Keratinocyte (primary cell): ENCODE results near the gene ATF2. TPM values are rescaled to one million over a fixed set of nuclear protein-coding genes. Genes with fewer than 3 reads are reported as not detected.

Experiments
- DNase-seq: peaks from one replicate; pipeline ENCODE4 v3.0.0-alpha.2; 2011; ENCODE audit warnings: low read depth, missing footprints, low spot score
- FAIRE-seq: peaks from 2 replicates; lab custom pipeline; 2011; peaks lifted over from hg19 to GRCh38; lab: Jason Lieb, UNC
- H2AFZ ChIP-seq: 2 replicates; pipeline ENCODE4 v1.6.0; 2012; ENCODE audit warnings: low read length, control low read depth, inconsistent platforms; ENCODE audit not compliant: control insufficient read depth
- H3K27ac ChIP-seq: 2 replicates; pipeline ENCODE4 v1.5.1; 2011; ENCODE audit warnings: low read length; ENCODE audit not compliant: control insufficient read depth, insufficient read depth
- H3K27me3 ChIP-seq: 3 replicates; pipeline ENCODE4 v1.6.0; 2011; ENCODE audit warnings: low read length; ENCODE audit not compliant: control insufficient read depth, insufficient read depth; ENCODE audit errors: extremely low read depth
- H3K36me3 ChIP-seq, 2 experiments: 2 replicates in 1 of 2; 3 replicates in 1 of 2; pipeline ENCODE4 v1.5.1; 2011; ENCODE audit warnings: low read length in 2 of 2, mild to moderate bottlenecking in 1 of 2; ENCODE audit not compliant: control insufficient read depth in 2 of 2, insufficient read depth in 2 of 2; ENCODE audit errors: extremely low read depth in 1 of 2
- H3K4me1 ChIP-seq: 3 replicates; pipeline ENCODE4 v1.5.1; 2011; ENCODE audit warnings: low read length; ENCODE audit not compliant: control insufficient read depth, insufficient read depth; ENCODE audit errors: extremely low read depth
- H3K4me2 ChIP-seq: 3 replicates; pipeline ENCODE4 v1.6.0; 2011; ENCODE audit warnings: low read depth, low read length; ENCODE audit not compliant: control insufficient read depth, insufficient read depth; ENCODE audit errors: extremely low read depth
- H3K4me3 ChIP-seq, 3 experiments: fragments of 200-600 bp in 1 of 3; sonication (generic) in 1 of 3; 2 replicates in 2 of 3; 3 replicates in 1 of 3; pipeline ENCODE4 v1.5.1; 2011 to 2016; ENCODE audit warnings: low read length in 3 of 3, mild to moderate bottlenecking in 3 of 3, control low read depth in 2 of 3, inconsistent platforms in 1 of 3, low read depth in 1 of 3, mixed read lengths in 1 of 3, mixed run types in 1 of 3, moderate library complexity in 1 of 3; ENCODE audit not compliant: control insufficient read depth in 2 of 3, insufficient read depth in 2 of 3; ENCODE audit errors: extremely low read depth in 1 of 3
- H3K79me2 ChIP-seq: 2 replicates; pipeline ENCODE4 v1.6.0; 2012; ENCODE audit warnings: low read length; ENCODE audit not compliant: control insufficient read depth, insufficient read depth
- H3K9ac ChIP-seq: 3 replicates; pipeline ENCODE4 v1.6.0; 2011; ENCODE audit warnings: low read length; ENCODE audit not compliant: control insufficient read depth, insufficient read depth; ENCODE audit errors: extremely low read depth
- H3K9me1 ChIP-seq: 3 replicates; pipeline ENCODE4 v1.6.0; 2011; ENCODE audit warnings: low read length; ENCODE audit not compliant: control insufficient read depth, insufficient read depth; ENCODE audit errors: extremely low read depth
- H3K9me3 ChIP-seq: 2 replicates; pipeline ENCODE4 v1.5.1; 2012; ENCODE audit warnings: low read depth, low read length; ENCODE audit not compliant: control insufficient read depth
- H4K20me1 ChIP-seq: 3 replicates; pipeline ENCODE4 v1.6.0; 2011; ENCODE audit warnings: low read length; ENCODE audit not compliant: control insufficient read depth, insufficient read depth; ENCODE audit errors: extremely low read depth
- CTCF ChIP-seq, 3 experiments: IDR thresholded peaks in 1 of 3; conservative IDR thresholded peaks in 1 of 3; optimal IDR thresholded peaks in 1 of 3; 2 replicates in 2 of 3; 3 replicates in 1 of 3; pipeline versions ENCODE3 to v1.5.1; 2011; ENCODE audit warnings: low read length in 3 of 3, mild to moderate bottlenecking in 3 of 3, moderate library complexity in 2 of 3, control low read depth in 1 of 3, inconsistent platforms in 1 of 3; ENCODE audit not compliant: insufficient read depth in 2 of 3; ENCODE audit errors: extremely low read depth in 1 of 3
- EZH2 ChIP-seq: IDR thresholded peaks from one replicate; pipeline ENCODE4 v1.6.1; 2012; ENCODE audit warnings: inconsistent platforms, mild to moderate bottlenecking, low read length, moderate library complexity
- dilution Hi-C: fragments of 300-500 bp; cut with MboI; formaldehyde crosslinking; loops from one replicate; pipeline ENCODE4 v1.7.0; 2020; ENCODE audit warnings: low sequenced_read_pairs; ENCODE audit not compliant: extremely low pct_ligation_motif_present
- polyA plus RNA-seq, 5 experiments: library from polyadenylated mRNA; depleted of rRNA in 3 of 5; stranded (reverse) in 3 of 5; stranded (forward) in 1 of 5; unstranded in 1 of 5; fragments of >200 nt; gene quantifications; 1 replicate in 1 of 5; 2 replicates in 3 of 5; 3 replicates in 1 of 5; pipeline versions ENCODE4 v1.2.1 to v1.2.3, GENCODE V29; 2011 to 2012; ENCODE audit warnings: missing spikeins in 2 of 5, low read depth in 1 of 5, low replicate concordance in 1 of 5

ATF2 gene
- polyA plus RNA-seq, 1 donor (not counting 4 experiments of a cell fraction or from before 2014, with no cell fraction given) = 42.7 TPM

- H3K9ac ChIP-seq = no peak overlapping the region
- no peak for DNase-seq
- H3K79me2 ChIP-seq = peaks cover 80% of the 10 kb centered on the region
- no peaks in the 10 kb centered on the region for H3K9me3 ChIP-seq
- no peak for TF ChIP-seq CTCF (optimal IDR thresholded peaks at IDR 0.05 in 1 of 3, IDR thresholded peaks at IDR 0.05 in 1 of 3, conservative IDR thresholded peaks at IDR 0.05 in 1 of 3; ENCODE audit: extremely low read depth in 1 of 3, insufficient read depth in 2 of 3, low read length in 3 of 3)
- TF ChIP-seq EZH2 = no peak
- H3K4me2 ChIP-seq = no peak overlapping the region
- dilution Hi-C loops = no loop called here
- no peaks in the 10 kb centered on the region for H3K9me1 ChIP-seq
- H4K20me1 ChIP-seq = peaks cover 8% of the 10 kb centered on the region
- FAIRE-seq = no peak
- no peak overlapping the region for H3K27ac ChIP-seq
- peaks cover 0 to 7% of the 10 kb centered on the region in 2 experiments for H3K36me3 ChIP-seq
- H2AFZ ChIP-seq = no peak overlapping the region
- no peak overlapping the region for H3K4me3 ChIP-seq
- H3K27me3 ChIP-seq = no peaks in the 10 kb centered on the region
- H3K4me1 ChIP-seq = no peaks in the 10 kb centered on the region
These were observed 20.8 kb downstream of the ATF2 start for GRCh38 chr2:175147186-175147585.

- Histone ChIP-seq H3K4me2 (no peak overlapping the region), H3K27me3 (no peaks in the 10 kb centered on the region), H4K20me1 (peaks cover 4% of the 10 kb centered on the region), H2AFZ (no peak overlapping the region), H3K4me3 (no peak overlapping the region), H3K9me1 (no peaks in the 10 kb centered on the region), H3K27ac (no peak overlapping the region), H3K79me2 (peaks cover 65% of the 10 kb centered on the region), H3K9me3 (no peaks in the 10 kb centered on the region), H3K4me1 (no peaks in the 10 kb centered on the region), H3K36me3 (peaks cover 0 to 1% of the 10 kb centered on the region in 2 experiments), H3K9ac (no peak overlapping the region)
- no peak for FAIRE-seq
- TF ChIP-seq CTCF (optimal IDR thresholded peaks at IDR 0.05 in 1 of 3, IDR thresholded peaks at IDR 0.05 in 1 of 3, conservative IDR thresholded peaks at IDR 0.05 in 1 of 3; ENCODE audit: extremely low read depth in 1 of 3, insufficient read depth in 2 of 3, low read length in 3 of 3) (no peak), EZH2 (no peak)
- DNase-seq = no peak
- dilution Hi-C loops = no loop called here
These were observed 24.3 kb downstream of the ATF2 start for GRCh38 chr2:175143678-175144077.
